VCaP (cell line): ENCODE data around the gene LORICRIN.

Source experiments
- H3K27ac ChIP-seq: fragments of 450-650 bp; 2 replicates; pipeline ENCODE4 v1.5.1; 2017
- CTCF ChIP-seq: fragments of 450-650 bp; conservative IDR thresholded peaks from 2 replicates; pipeline ENCODE4 v1.5.1; 2017; ENCODE audit warnings: mild to moderate bottlenecking, moderate library complexity

The LORICRIN gene

GRCh38 chr1:153259387-153259786 is at the start of gene LORICRIN:
Gene LORICRIN (plus strand): TSS chr1:153259687. CDS start chr1:153260950, 1,263 bp downstream.
- no peak within 1 kb of the TSS for H3K27ac ChIP-seq
- no peak for TF ChIP-seq CTCF

GRCh38 chr1:153210206-153210605 is 49.3 kb upstream of the LORICRIN start:
- no peak overlapping the region for H3K27ac ChIP-seq
- TF ChIP-seq CTCF: no peak

- TF ChIP-seq CTCF: no peak
- H3K27ac ChIP-seq: no peak overlapping the region
Observed at GRCh38 chr1:153212201-153212600, 47.3 kb upstream of the LORICRIN start.

GRCh38 chr1:153213519-153213918 is 46.0 kb upstream of the LORICRIN start:
- no peak for TF ChIP-seq CTCF

GRCh38 chr1:153217212-153217611 is 42.3 kb upstream of the LORICRIN start, which contains the start of gene PRR9:
Gene PRR9 (plus strand): TSS chr1:153217584. CDS start chr1:153218145, 561 bp downstream.
- no peak within 1 kb of the TSS for H3K27ac ChIP-seq
- no peak for TF ChIP-seq CTCF

More at GRCh38 chr1:153213519-153213918, 46.0 kb upstream of the LORICRIN start:
- H3K27ac ChIP-seq: no peak overlapping the region

- no peak for TF ChIP-seq CTCF
- H3K27ac ChIP-seq: no peak overlapping the region
Observed at GRCh38 chr1:153217744-153218416, 41.6 kb upstream of the LORICRIN start.

GRCh38 chr1:153220606-153221303 is 38.7 kb upstream of the LORICRIN start:
- TF ChIP-seq CTCF: no peak

More at GRCh38 chr1:153220606-153221303, 38.7 kb upstream of the LORICRIN start:
- H3K27ac ChIP-seq: no peak overlapping the region
